Heart left ventricle (tissue), 16 donors: ENCODE results near the gene SLC25A3. TPM values are rescaled to one million over a fixed set of nuclear protein-coding genes. Genes with fewer than 3 reads are reported as not detected.
A peak's percentile ranks its signal among the peaks of the same experiment; 100 is the strongest.

ENCODE experiments used
- ATAC-seq, 4 donors: fragments of 200-7000 bp; cut with Tn5 transposase; one replicate each; pipeline ENCODE4 v1.9.1; 2020 to 2022; ENCODE audit warnings: moderate library complexity in 4 of 4, mild to moderate bottlenecking in 3 of 4, moderate number of reproducible peaks in 1 of 4
- DNase-seq, 5 donors: peaks; one replicate each; pipeline ENCODE4 v3.0.0-alpha.2; 2020
- H3K27ac ChIP-seq, 12 donors: fragments of 200-600 bp; sonication (generic) in 4 of 12; one replicate each; pipeline versions ENCODE4 v1.5.0 to v1.8.0; 2016 to 2022; ENCODE audit warnings: mild to moderate bottlenecking in 2 of 12
- H3K27me3 ChIP-seq, 9 donors: fragments of 200-600 bp; sonication (generic) in 2 of 9; one replicate each; pipeline versions ENCODE4 v1.5.1 to v1.8.0; 2016 to 2022; ENCODE audit warnings: mild to moderate bottlenecking in 3 of 9
- H3K36me3 ChIP-seq, 9 donors: fragments of 200-600 bp; sonication (generic) in 2 of 9; one replicate each; pipeline versions ENCODE4 v1.5.0 to v1.8.0; 2018 to 2022; ENCODE audit warnings: mild to moderate bottlenecking in 2 of 9
- H3K4me1 ChIP-seq, 12 donors: fragments of 200-600 bp; sonication (generic) in 4 of 12; one replicate each; pipeline versions ENCODE4 v1.5.0 to v1.8.0; 2016 to 2022; ENCODE audit warnings: mild to moderate bottlenecking in 3 of 12
- H3K4me3 ChIP-seq, 12 donors: fragments of 200-600 bp; sonication (generic) in 4 of 12; one replicate each; pipeline versions ENCODE4 v1.5.0 to v1.8.0; 2017 to 2022; ENCODE audit warnings: mild to moderate bottlenecking in 9 of 12, moderate library complexity in 4 of 12
- H3K9me3 ChIP-seq, 12 donors: fragments of 200-600 bp; sonication (generic) in 4 of 12; one replicate each; pipeline versions ENCODE4 v1.5.0 to v1.8.0; 2016 to 2022; ENCODE audit warnings: mild to moderate bottlenecking in 1 of 12
- CTCF ChIP-seq, 12 donors: fragments of 200-600 bp; sonication (generic) in 4 of 12; IDR thresholded peaks; one replicate each; pipeline versions ENCODE4 v1.5.0 to v1.8.0; 2018 to 2022; ENCODE audit warnings: antibody characterized with exemption in 12 of 12, mild to moderate bottlenecking in 5 of 12
- POLR2A ChIP-seq, 2 donors: fragments of 450-650 bp; IDR thresholded peaks; one replicate each; pipeline ENCODE4 v1.6.1; 2017; ENCODE audit warnings: antibody characterized with exemption in 2 of 2, mild to moderate bottlenecking in 2 of 2, moderate library complexity in 2 of 2
- whole genome bisulfite sequencing, 4 donors: extraction: QIAGEN DNeasy Blood & Tissue Kit in 2 of 4; methylation state at CpG; one replicate each; pipeline versions ENCODE4 v1.1.5 to v1.1.7; 2013 to 2018; 5-methylcytosine and 5-hydroxymethylcytosine counted together
- intact Hi-C, 10 donors: fragments of 100-400 bp; cut with DNase I; formaldehyde crosslinking; loops; one replicate each; pipeline versions ENCODE4 v1.11.1 to v1.14.2; 2022
- polyA plus RNA-seq, 2 donors: library from polyadenylated mRNA; stranded (reverse); fragments of 200-250 nt; gene quantifications; one replicate each; pipeline ENCODE4 v1.2.3, GENCODE V29; 2013
- total RNA-seq, 9 donors: library from RNA; depleted of rRNA in 2 of 9; stranded (reverse); fragments of >200 nt in 2 of 9; fragmentation: NEBNext Ultra II Directional in 3 of 9; extraction: Animal tissue kit (Norgen Biotek cat#: 25700) in 3 of 9; gene quantifications; one replicate each; pipeline versions ENCODE4 v1.1.0 to v1.2.4, GENCODE V29; 2016 to 2023
- donor health status: ischemic (EF 13 %, LVEDD 7.1; RV severe dilation, severe dysfunction).
- donor health status: healthy with polysubstance abuse.
- donor health status: DM: no; HTN: yes; CAD: no.
- donor health status: DM: no; HTN: no; CAD: no.
- donor health status: ischemic (EF 25% LVEDD 6.9; RV normal size, moderate dysfunction).
- donor health status: ischemic (EF 25% LVEDD 5.7; RV mildly dilated, moderate dysfunction).
- donor health status: healthy.
- donor health status: DM: yes; HTN: yes; CAD: no.
- donor health status: ischemic (EF 35%, LVEDD 5.7; RV mildly dilated, moderate dysfunction).
- donor health status: nonischemic (EF 11% LVEDD 7.7; RV severe dilation, severe dysfunction).
- donor health status: DM: yes; HTN: yes; CAD: no.
- donor health status: PGD.
- donor health status: ischemic (EF 29% LVEDD 5.4; RV normal size, mild dysfunction).
- donor health status: nonischemic (EF 23%, LVEDD 6.1; RV moderate dilation, normal function).

Gene SLC25A3
- total and polyA plus RNA-seq, 11 donors: 852 to 2,779 (median 1,563) TPM

- TF ChIP-seq POLR2A (IDR thresholded peaks at IDR 0.05): peak in 1 of 2 donors; percentile 80
- TF ChIP-seq CTCF (IDR thresholded peaks at IDR 0.05): peak in 2 of 12 donors; percentile 3 to 6
- H3K36me3 ChIP-seq: peaks cover 0 to 21% (median 18%) of the 10 kb centered on the region in 9 donors
- H3K27me3 ChIP-seq: no peaks in the 10 kb centered on the region
- peaks cover 0 to 35% (median 19%) of the 10 kb centered on the region in 12 donors for H3K4me1 ChIP-seq
- DNase-seq: peak; percentile 97 to 99 (median 98)
- H3K4me3 ChIP-seq: peak within 1 kb of the TSS; percentile 75 to 98 (median 92)
- WGBS, 4 donors: 0 to 1% (median 0%) methylated on average over 45 to 91 of the region's 91 CpGs
- intact Hi-C loops: loop anchor here in 9 of 10 donors (1.0 to 10.0 kb wide), 11 partner anchors 48 to 1170 kb away; partner anchors contain the start of gene SLC25A3 (in 7 of the 9)
- peak; percentile 98 to 99 (median 99) for ATAC-seq
- no peaks in the 10 kb centered on the region for H3K9me3 ChIP-seq
- peak within 1 kb of the TSS; percentile 55 to 93 (median 89) for H3K27ac ChIP-seq
These were observed 51.5 kb downstream of the SLC25A3 start, which contains the start of the genes APAF1 and IKBIP for GRCh38 chr12:98644712-98645571. TSS of gene APAF1 (plus strand) at chr12:98645290. CDS start at chr12:98648360, 3,070 bp downstream. TSS of gene IKBIP (minus strand) at chr12:98644788. CDS start at chr12:98644701, 87 bp downstream.

- no peaks in the 10 kb centered on the region for H3K9me3 ChIP-seq
- ATAC-seq (peak in 2 of 4 donors; percentile 4 to 19), DNase-seq (peak in 3 of 5 donors; percentile 18 to 33 (median 32))
- H3K36me3 ChIP-seq: peaks cover 0 to 28% (median 24%) of the 10 kb centered on the region in 9 donors
- intact Hi-C loops: loop anchor here in 8 of 10 donors (1.0 to 10.0 kb wide), 10 partner anchors 51 to 1171 kb away; partner anchors contain the start of gene SLC25A3 (in 7 of the 8)
- H3K4me3 ChIP-seq: peak overlapping the region; percentile 75 to 98 (median 92)
- TF ChIP-seq POLR2A (IDR thresholded peaks at IDR 0.05) (no peak), CTCF (IDR thresholded peaks at IDR 0.05) (no peak)
- H3K27ac ChIP-seq: peak overlapping the region in 11 of 12 donors; percentile 80 to 93 (median 90)
- 1 to 2% (median 1%) methylated on average over 12 to 24 of the region's 24 CpGs for WGBS, 4 donors
- peaks cover 0 to 35% (median 19%) of the 10 kb centered on the region in 12 donors for H3K4me1 ChIP-seq
- no peaks in the 10 kb centered on the region for H3K27me3 ChIP-seq
These were observed 52.1 kb downstream of the SLC25A3 start for GRCh38 chr12:98645572-98646067.

- peaks cover 0 to 35% (median 19%) of the 10 kb centered on the region in 12 donors for H3K4me1 ChIP-seq
- DNase-seq (no peak), ATAC-seq (no peak)
- H3K9me3 ChIP-seq: no peaks in the 10 kb centered on the region
- H3K27ac ChIP-seq: peak overlapping the region in 1 of 12 donors; percentile 93
- intact Hi-C loops: loop anchor here in 6 of 10 donors (5.0 to 10.0 kb wide), 5 partner anchors 52 to 1172 kb away; partner anchors contain the start of gene SLC25A3 (in 3 of the 6)
- peaks cover 0 to 37% (median 33%) of the 10 kb centered on the region in 9 donors for H3K36me3 ChIP-seq
- no peak for TF ChIP-seq POLR2A (IDR thresholded peaks at IDR 0.05)
- peak in 3 of 12 donors; percentile 7 to 11 (median 7) for TF ChIP-seq CTCF (IDR thresholded peaks at IDR 0.05)
- H3K4me3 ChIP-seq: peak overlapping the region in 11 of 12 donors; percentile 83 to 98 (median 92)
- no peaks in the 10 kb centered on the region for H3K27me3 ChIP-seq
- 11 to 17% (median 14%) methylated on average over 8 of the region's 8 CpGs for WGBS, 4 donors
These were observed 53.0 kb downstream of the SLC25A3 start for GRCh38 chr12:98646294-98647090.
